ENCODE results near the gene CHIA. TPM values are rescaled to one million over a fixed set of nuclear protein-coding genes. Genes with fewer than 3 reads are reported as not detected.

The CHIA gene
- total RNA-seq, 1 experiment from 2014 or later: not detected

GRCh38 chr1:111275780-111276433 lies 14.7 kb upstream of the CHIA start (continued):
- TF ChIP-seq CEBPB (IDR thresholded peaks at IDR 0.05; ENCODE audit: low read depth) (no peak), ZBTB33 (IDR thresholded peaks at IDR 0.05; ENCODE audit: extremely low read depth, insufficient replicate concordance, low read length) (no peak)

GRCh38 chr1:111279144-111279543 lies 11.5 kb upstream of the CHIA start:
- H3K4me1 ChIP-seq (ENCODE audit: control insufficient read depth in 1 of 2, insufficient read depth in 2 of 2, low read length in 2 of 2): no peaks in the 10 kb centered on the region
- H3K27ac ChIP-seq (ENCODE audit: low read depth, low read length): no peak overlapping the region
- H3K27me3 ChIP-seq (ENCODE audit: insufficient read depth, low read length): peaks cover 5% of the 10 kb centered on the region; the same call in 1 of the 2 replicates
- H3K9ac ChIP-seq (ENCODE audit: low read length): no peak overlapping the region
- H2AFZ ChIP-seq (ENCODE audit: low read depth, low read length, poor library complexity, severe bottlenecking): no peak overlapping the region
- ChIA-PET CTCF (no interaction called here), POLR2A (no interaction called here), RAD21 (ENCODE audit: low non-redundant PET in 1 of 2, low total read pairs in 2 of 2, uncharacterized antibody in 2 of 2, unreplicated experiment in 2 of 2) (no interaction called here)
- BruUV-seq (replicated peaks): no TSS peak
- no peaks in the 10 kb centered on the region for H3K9me3 ChIP-seq (ENCODE audit: control insufficient read depth in 1 of 2, insufficient read depth in 1 of 2, low read depth in 1 of 2, low read length in 2 of 2)
- intact Hi-C loops (cut with micrococcal nuclease): no loop called here
- no peak overlapping the region for H3K4me3 ChIP-seq (replicated peaks in 1 of 2; ENCODE audit: low read depth in 1 of 2, low read length in 2 of 2)
- DNase-seq (ENCODE audit: low read depth, low spot score): no peak
- H3K79me2 ChIP-seq (ENCODE audit: insufficient read depth, low read length): no peaks in the 10 kb centered on the region
- no peak overlapping the region for H3K4me2 ChIP-seq (ENCODE audit: low read length)
- ATAC-seq: no peak
- H3K9me2 ChIP-seq (ENCODE audit: insufficient read depth): no peaks in the 10 kb centered on the region
- no peaks in the 10 kb centered on the region for H3K36me3 ChIP-seq (ENCODE audit: control insufficient read depth in 1 of 2, insufficient read depth in 2 of 2, low read length in 2 of 2)
- H4K20me1 ChIP-seq (ENCODE audit: insufficient read depth): no peaks in the 10 kb centered on the region
- TF ChIP-seq YY1 (IDR thresholded peaks at IDR 0.05; ENCODE audit: extremely low read depth, insufficient replicate concordance, low read depth, low read length): no peak
- TF ChIP-seq FOSL1 (IDR thresholded peaks at IDR 0.05; ENCODE audit: low read depth): no peak
- no peak for TF ChIP-seq EZH2 (IDR thresholded peaks at IDR 0.05)
- TF ChIP-seq REST (IDR thresholded peaks at IDR 0.05; ENCODE audit: low read depth): no peak
- no peak for TF ChIP-seq TCF7L2 (IDR thresholded peaks at IDR 0.05; ENCODE audit: borderline replicate concordance, extremely low read depth, insufficient read depth, insufficient read length)
- no peak for TF ChIP-seq POLR2A (IDR thresholded peaks at IDR 0.05; ENCODE audit: borderline replicate concordance, extremely low read depth, insufficient read depth, insufficient read length)
- no peak for TF ChIP-seq ZFX (IDR thresholded peaks at IDR 0.05)
- TF ChIP-seq ELF1 (IDR thresholded peaks at IDR 0.05; ENCODE audit: borderline replicate concordance, low read depth): no peak
- TF ChIP-seq SP1 (IDR thresholded peaks at IDR 0.05; ENCODE audit: low read depth): no peak
- TF ChIP-seq SIN3A (IDR thresholded peaks at IDR 0.05; ENCODE audit: low read depth): no peak
- TF ChIP-seq ZNF274 (IDR thresholded peaks at IDR 0.05; ENCODE audit: low read depth, low read length): no peak
- TF ChIP-seq, protein P1, sequence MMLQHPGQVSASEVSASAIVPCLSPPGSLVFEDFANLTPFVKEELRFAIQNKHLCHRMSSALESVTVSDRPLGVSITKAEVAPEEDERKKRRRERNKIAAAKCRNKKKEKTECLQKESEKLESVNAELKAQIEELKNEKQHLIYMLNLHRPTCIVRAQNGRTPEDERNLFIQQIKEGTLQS (IDR thresholded peaks at IDR 0.05): no peak
- no peak for TF ChIP-seq POLR2AphosphoS5 (IDR thresholded peaks at IDR 0.05; ENCODE audit: low read depth, low read length)
- no peak for TF ChIP-seq CBX3 (IDR thresholded peaks at IDR 0.05; ENCODE audit: low read depth)
- TF ChIP-seq SRF (IDR thresholded peaks at IDR 0.05; ENCODE audit: low read depth): no peak
- no peak for TF ChIP-seq RAD21 (IDR thresholded peaks at IDR 0.05; ENCODE audit: low read depth)
- no peak for TF ChIP-seq ZBTB33 (IDR thresholded peaks at IDR 0.05; ENCODE audit: extremely low read depth, insufficient replicate concordance, low read length)
- TF ChIP-seq EZH2phosphoT487 (IDR thresholded peaks at IDR 0.05; ENCODE audit: borderline replicate concordance): no peak

Data from HCT116 (cell line).